ENCODE measurements around the gene OR11H6. TPM values are rescaled to one million over a fixed set of nuclear protein-coding genes. Genes with fewer than 3 reads are reported as not detected.

OR11H6 gene
- polyA plus RNA-seq, 3 donors from 2014 or later: not detected

Other genes with a start within 250 kb of the OR11H6 start
- not detected for gene OR4K15, start 248.1 kb upstream of the OR11H6 start, polyA plus RNA-seq
- not detected for gene OR4Q2, start 221.5 kb upstream of the OR11H6 start, polyA plus RNA-seq
- gene OR4K14, start 204.4 kb upstream of the OR11H6 start, polyA plus RNA-seq: not detected
- not detected for gene OR4K13, start 187.7 kb upstream of the OR11H6 start, polyA plus RNA-seq
- gene OR4L1, start 163.7 kb upstream of the OR11H6 start, polyA plus RNA-seq: not detected
- gene OR4K17, start 113.0 kb upstream of the OR11H6 start, polyA plus RNA-seq: not detected
- gene OR4N5, start 84.9 kb upstream of the OR11H6 start, polyA plus RNA-seq: not detected
- not detected for gene OR11G2, start 32.8 kb upstream of the OR11H6 start, polyA plus RNA-seq
- not detected for gene OR11H7, start 5.3 kb downstream of the OR11H6 start, polyA plus RNA-seq
- not detected for gene OR11H4, start 15.6 kb downstream of the OR11H6 start, polyA plus RNA-seq
- gene TTC5, start 82.2 kb downstream of the OR11H6 start, polyA plus RNA-seq: 10 to 100 TPM; 24.3 to 42.4 (median 25.9) TPM
- 10 to 100 TPM; 11.0 to 16.2 (median 14.9) TPM for gene CCNB1IP1, start 109.6 kb downstream of the OR11H6 start, polyA plus RNA-seq
- gene PARP2, start 119.9 kb downstream of the OR11H6 start, polyA plus RNA-seq: 10 to 100 TPM in 2 of 3 donors, 1 to 10 TPM in 1; 8.1 to 12.8 (median 10.4) TPM
- 1 to 10 TPM in 2 of 3 donors, not detected in 1; 4.2 to 8.1 TPM for gene TEP1, start 189.8 kb downstream of the OR11H6 start, polyA plus RNA-seq
- gene KLHL33, start 212.5 kb downstream of the OR11H6 start, polyA plus RNA-seq: under 1 TPM in 1 of 3 donors, not detected in 2; 0.21 TPM
- 10 to 100 TPM; 40.2 to 49.4 (median 45.5) TPM for gene OSGEP, start 231.1 kb downstream of the OR11H6 start, polyA plus RNA-seq
- 10 to 100 TPM; 85.6 to 95.6 (median 93.3) TPM for gene APEX1, start 231.5 kb downstream of the OR11H6 start, polyA plus RNA-seq
- gene PIP4P1, start 237.7 kb downstream of the OR11H6 start, polyA plus RNA-seq: 10 to 100 TPM; 17.7 to 29.2 (median 26.2) TPM
- 10 to 100 TPM; 38.8 to 71.6 (median 69.6) TPM for gene PNP, start 245.7 kb downstream of the OR11H6 start, polyA plus RNA-seq

Measured in immature natural killer cell (primary cell).